Kidney (tissue), 14 donors: Measurements from ENCODE around the gene PRKAR2B. TPM values are rescaled to one million over a fixed set of nuclear protein-coding genes. Genes with fewer than 3 reads are reported as not detected.
A peak's percentile ranks its signal among the peaks of the same experiment; 100 is the strongest.
"Not testable (repeated sequence)": the region's sequence is repeated elsewhere in the genome, so short reads cannot be mapped to it uniquely, and the experiment has no call there.

ENCODE experiments used
- DNase-seq, 5 donors: peaks; one replicate each; pipeline ENCODE4 v3.0.0-alpha.2; 2013 to 2020
- FAIRE-seq: peaks from 2 replicates; lab custom pipeline; 2012; peaks lifted over from hg19 to GRCh38; lab: Jason Lieb, UNC
- H3K27ac ChIP-seq, 2 donors: one replicate each; pipeline ENCODE4 v1.7.0; 2013; ENCODE audit warnings: low read depth in 2 of 2, low read length in 2 of 2, inconsistent platforms in 1 of 2
- H3K27me3 ChIP-seq: one replicate; pipeline ENCODE4 v1.7.1; 2013; ENCODE audit warnings: low read length, inconsistent platforms; ENCODE audit not compliant: control insufficient read depth, insufficient read depth
- H3K36me3 ChIP-seq, 3 donors: one replicate each; pipeline versions ENCODE4 v1.7.0 to v1.7.1; 2013; ENCODE audit warnings: low read length in 3 of 3, control low read depth in 1 of 3, inconsistent platforms in 1 of 3; ENCODE audit not compliant: insufficient read depth in 3 of 3, control insufficient read depth in 2 of 3
- H3K4me1 ChIP-seq, 3 donors: one replicate each; pipeline versions ENCODE4 v1.7.0 to v1.7.1; 2013; ENCODE audit warnings: low read length in 3 of 3, inconsistent platforms in 1 of 3, low read depth in 1 of 3; ENCODE audit not compliant: control insufficient read depth in 2 of 3, insufficient read depth in 2 of 3
- H3K4me3 ChIP-seq, 3 donors: one replicate each; pipeline versions ENCODE4 v1.7.0 to v1.8.1; 2013; ENCODE audit warnings: low read length in 3 of 3, control low read depth in 1 of 3, inconsistent platforms in 1 of 3
- H3K9ac ChIP-seq, 3 donors: one replicate each; pipeline versions ENCODE4 v1.7.0 to v1.7.1; 2013; ENCODE audit warnings: low read length in 3 of 3, control low read depth in 1 of 3, inconsistent platforms in 1 of 3
- H3K9me3 ChIP-seq, 3 donors: one replicate each; pipeline versions ENCODE4 v1.7.0 to v1.7.1; 2013; ENCODE audit warnings: low read length in 3 of 3, control low read depth in 1 of 3, inconsistent platforms in 1 of 3; ENCODE audit not compliant: control insufficient read depth in 2 of 3, insufficient read depth in 1 of 3
- intact Hi-C: fragments of 100-400 bp; cut with DNase I; formaldehyde crosslinking; loops from one replicate; pipeline ENCODE4 v1.11.1; 2022
- polyA plus RNA-seq: library from polyadenylated mRNA; stranded (reverse); fragments of 350-450 nt; fragmentation: Illumina TruSeq; extraction: RNeasy Lipid Tissue Mini Kit (QIAGEN cat#74804); gene quantifications from one replicate; pipeline ENCODE4 v1.2.3, GENCODE V29; 2014; ENCODE audit warnings: low read depth, low replicate concordance; ENCODE audit not compliant: insufficient read depth
- total RNA-seq: library from RNA; stranded (reverse); fragmentation: NEBNext Ultra II Directional; extraction: Animal tissue kit (Norgen Biotek cat#: 25700); gene quantifications from one replicate; pipeline ENCODE4 v1.2.1, GENCODE V29; 2021
- TF ChIP-seq, protein P1 (sequence below): IDR thresholded peaks from 3 replicates; pipeline ENCODE4 v1.5.1; 2012; ENCODE audit warnings: mild to moderate bottlenecking, moderate library complexity, borderline replicate concordance; ENCODE audit not compliant: insufficient read depth; ENCODE audit errors: extremely low read depth
- donor health status: control.
- donor health status: control.
- donor health status: control.
- donor health status: control.
- donor health status: control.
- donor health status: DM: yes; HTN: yes; CAD: no.
- donor health status: Normal renal cell carcinoma (clear cell type).

PRKAR2B gene
- total and polyA plus RNA-seq, 2 donors from 2014 or later: 6.9 to 7.3 TPM

DNA sequence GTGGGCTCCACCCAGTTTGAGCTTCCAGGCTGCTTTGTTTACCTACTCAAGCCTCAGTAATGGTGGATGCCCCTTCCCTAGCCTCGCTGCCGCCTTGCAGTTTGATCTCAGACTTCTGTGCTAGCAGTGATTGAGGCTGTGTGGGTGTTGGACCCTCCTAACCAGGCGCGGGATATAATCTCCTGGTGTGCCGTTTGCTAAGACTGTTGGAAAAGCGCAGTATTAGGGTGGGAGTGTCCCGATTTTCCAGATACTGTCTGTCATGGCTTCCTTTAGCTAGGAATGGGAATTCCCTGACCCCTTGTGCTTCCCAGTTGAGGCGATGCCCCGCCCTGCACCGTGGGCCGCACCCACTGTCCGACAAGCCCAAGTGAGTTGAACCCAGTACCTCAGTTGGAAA is 54.6 kb downstream of the PRKAR2B start:
- not testable (repeated sequence) for FAIRE-seq, H3K4me3 ChIP-seq

GRCh38 chr7:107100824-107101223 is 56.3 kb downstream of the PRKAR2B start:
- H3K4me1 ChIP-seq: no peaks in the 10 kb centered on the region
- intact Hi-C loops: no loop called here
- H3K27ac ChIP-seq: no peak overlapping the region
- H3K36me3 ChIP-seq: no peaks in the 10 kb centered on the region
- H3K27me3 ChIP-seq: no peaks in the 10 kb centered on the region
- no peak overlapping the region for H3K4me3 ChIP-seq
- no peak overlapping the region for H3K9ac ChIP-seq
- H3K9me3 ChIP-seq: no peaks in the 10 kb centered on the region
- TF ChIP-seq, protein P1, sequence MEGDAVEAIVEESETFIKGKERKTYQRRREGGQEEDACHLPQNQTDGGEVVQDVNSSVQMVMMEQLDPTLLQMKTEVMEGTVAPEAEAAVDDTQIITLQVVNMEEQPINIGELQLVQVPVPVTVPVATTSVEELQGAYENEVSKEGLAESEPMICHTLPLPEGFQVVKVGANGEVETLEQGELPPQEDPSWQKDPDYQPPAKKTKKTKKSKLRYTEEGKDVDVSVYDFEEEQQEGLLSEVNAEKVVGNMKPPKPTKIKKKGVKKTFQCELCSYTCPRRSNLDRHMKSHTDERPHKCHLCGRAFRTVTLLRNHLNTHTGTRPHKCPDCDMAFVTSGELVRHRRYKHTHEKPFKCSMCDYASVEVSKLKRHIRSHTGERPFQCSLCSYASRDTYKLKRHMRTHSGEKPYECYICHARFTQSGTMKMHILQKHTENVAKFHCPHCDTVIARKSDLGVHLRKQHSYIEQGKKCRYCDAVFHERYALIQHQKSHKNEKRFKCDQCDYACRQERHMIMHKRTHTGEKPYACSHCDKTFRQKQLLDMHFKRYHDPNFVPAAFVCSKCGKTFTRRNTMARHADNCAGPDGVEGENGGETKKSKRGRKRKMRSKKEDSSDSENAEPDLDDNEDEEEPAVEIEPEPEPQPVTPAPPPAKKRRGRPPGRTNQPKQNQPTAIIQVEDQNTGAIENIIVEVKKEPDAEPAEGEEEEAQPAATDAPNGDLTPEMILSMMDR: no peak
- FAIRE-seq (no peak), DNase-seq (no peak)

More for the DNA sequence above, 54.6 kb downstream of the PRKAR2B start:
- intact Hi-C loops, DNase-seq, H3K9ac ChIP-seq, H3K27ac ChIP-seq, H3K9me3 ChIP-seq, H3K4me1 ChIP-seq, H3K27me3 ChIP-seq, H3K36me3 ChIP-seq: not testable (repeated sequence)

DNA sequence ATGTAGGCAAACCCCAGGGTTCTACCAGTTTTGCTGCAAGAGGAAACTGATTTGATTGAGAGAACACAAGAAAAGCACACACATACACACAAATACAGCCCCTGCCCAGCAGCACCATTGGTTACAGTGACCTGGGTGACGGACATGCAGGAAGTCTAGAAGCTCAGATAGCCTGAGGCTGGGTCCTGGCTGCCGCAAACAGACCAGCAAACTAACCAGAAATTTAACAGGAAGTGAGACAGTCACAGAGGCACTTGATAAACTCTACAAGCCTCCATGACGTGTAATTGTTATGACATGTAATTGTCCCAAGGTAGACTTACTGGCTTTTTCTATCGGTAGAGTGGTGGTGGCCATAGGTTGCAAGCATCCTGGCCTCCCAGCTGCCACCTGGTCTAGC is 58.9 kb downstream of the PRKAR2B start:
- intact Hi-C loops: no loop called here

DNA sequence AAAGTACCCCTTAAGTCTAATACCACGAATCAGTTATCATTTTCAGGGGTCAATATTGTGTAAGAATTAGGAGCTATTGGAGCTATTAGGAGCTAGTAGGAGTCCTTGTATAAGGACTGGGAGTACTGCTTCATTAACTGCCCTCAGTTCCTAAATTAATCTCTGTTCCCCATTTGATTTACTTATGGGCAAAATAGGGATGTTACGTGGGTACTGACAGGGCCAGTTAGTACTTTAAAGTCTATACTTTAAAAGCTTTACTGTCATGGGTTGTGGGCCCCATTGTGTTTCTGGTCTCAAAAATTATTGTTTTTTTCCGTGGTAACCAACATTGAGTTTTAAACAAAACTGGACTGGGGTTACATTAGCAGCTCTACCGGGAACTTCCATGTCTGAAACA is 60.3 kb downstream of the PRKAR2B start:
- no peak overlapping the region for H3K9ac ChIP-seq
- TF ChIP-seq, protein P1: no peak
- no peaks in the 10 kb centered on the region for H3K4me1 ChIP-seq
- no peaks in the 10 kb centered on the region for H3K9me3 ChIP-seq
- FAIRE-seq: no peak
- H3K36me3 ChIP-seq: no peaks in the 10 kb centered on the region
- intact Hi-C loops: no loop called here
- no peaks in the 10 kb centered on the region for H3K27me3 ChIP-seq
- no peak overlapping the region for H3K4me3 ChIP-seq
- no peak overlapping the region for H3K27ac ChIP-seq
- no peak for DNase-seq

More for the DNA sequence above, 58.9 kb downstream of the PRKAR2B start:
- TF ChIP-seq, protein P1: no peak
- H3K36me3 ChIP-seq: no peaks in the 10 kb centered on the region
- H3K27ac ChIP-seq: no peak overlapping the region
- no peaks in the 10 kb centered on the region for H3K4me1 ChIP-seq
- peak in 3 of 5 donors; percentile 17 to 46 (median 43) for DNase-seq
- no peaks in the 10 kb centered on the region for H3K27me3 ChIP-seq
- no peak overlapping the region for H3K9ac ChIP-seq
- FAIRE-seq: no peak
- H3K9me3 ChIP-seq: no peaks in the 10 kb centered on the region
- no peak overlapping the region for H3K4me3 ChIP-seq
